ENCODE data around the gene SIVA1.

DNA sequence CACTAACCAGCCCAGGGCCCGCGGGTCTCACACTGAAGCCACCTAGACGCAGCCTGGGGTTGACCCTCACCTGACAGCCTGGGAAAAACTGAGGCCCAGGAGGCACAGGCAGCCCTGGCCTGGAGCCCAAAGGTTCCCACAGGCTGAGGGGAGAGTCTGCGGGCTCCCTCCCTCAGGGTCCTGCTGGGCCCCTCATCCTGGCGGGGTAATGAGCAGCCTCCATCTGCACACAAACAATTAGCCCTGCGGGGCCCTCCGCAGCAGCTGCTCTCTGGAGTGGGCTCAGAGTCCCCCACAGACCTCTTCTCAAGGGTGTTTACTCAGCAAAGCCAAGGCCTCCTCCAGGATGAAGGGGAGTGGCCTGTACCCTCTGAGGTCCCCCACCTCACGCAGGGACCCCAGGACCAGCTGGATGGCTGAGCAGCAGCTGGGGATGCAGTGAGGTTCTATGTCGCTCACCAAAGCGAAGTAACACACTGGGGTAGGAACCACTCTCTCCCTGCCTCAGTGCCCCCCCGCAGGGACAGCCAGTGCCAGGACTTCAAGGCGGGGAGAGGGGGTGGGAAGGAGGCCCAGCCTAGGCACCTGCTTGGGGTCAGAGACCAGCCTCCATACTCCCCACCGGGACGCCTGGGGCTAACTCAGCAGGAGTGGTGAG, 35.3 kb downstream of the SIVA1 start:
- TF ChIP-seq, protein P1, sequence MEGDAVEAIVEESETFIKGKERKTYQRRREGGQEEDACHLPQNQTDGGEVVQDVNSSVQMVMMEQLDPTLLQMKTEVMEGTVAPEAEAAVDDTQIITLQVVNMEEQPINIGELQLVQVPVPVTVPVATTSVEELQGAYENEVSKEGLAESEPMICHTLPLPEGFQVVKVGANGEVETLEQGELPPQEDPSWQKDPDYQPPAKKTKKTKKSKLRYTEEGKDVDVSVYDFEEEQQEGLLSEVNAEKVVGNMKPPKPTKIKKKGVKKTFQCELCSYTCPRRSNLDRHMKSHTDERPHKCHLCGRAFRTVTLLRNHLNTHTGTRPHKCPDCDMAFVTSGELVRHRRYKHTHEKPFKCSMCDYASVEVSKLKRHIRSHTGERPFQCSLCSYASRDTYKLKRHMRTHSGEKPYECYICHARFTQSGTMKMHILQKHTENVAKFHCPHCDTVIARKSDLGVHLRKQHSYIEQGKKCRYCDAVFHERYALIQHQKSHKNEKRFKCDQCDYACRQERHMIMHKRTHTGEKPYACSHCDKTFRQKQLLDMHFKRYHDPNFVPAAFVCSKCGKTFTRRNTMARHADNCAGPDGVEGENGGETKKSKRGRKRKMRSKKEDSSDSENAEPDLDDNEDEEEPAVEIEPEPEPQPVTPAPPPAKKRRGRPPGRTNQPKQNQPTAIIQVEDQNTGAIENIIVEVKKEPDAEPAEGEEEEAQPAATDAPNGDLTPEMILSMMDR (tag by site-specific recombination; IDR thresholded peaks at IDR 0.05) = no peak
- TF ChIP-seq ZFP3 (tag by site-specific recombination; IDR thresholded peaks at IDR 0.05; ENCODE audit: low read depth) (no peak), KLF9 (tag by site-specific recombination; IDR thresholded peaks at IDR 0.05; ENCODE audit: low read depth) (no peak), ZNF2 (tag by site-specific recombination; IDR thresholded peaks at IDR 0.05) (no peak), SP3 (tag by site-specific recombination; IDR thresholded peaks at IDR 0.05) (no peak), ZBTB17 (tag by site-specific recombination; IDR thresholded peaks at IDR 0.05) (no peak), ZNF324 (tag by site-specific recombination; IDR thresholded peaks at IDR 0.05) (no peak), ZNF76 (tag by site-specific recombination; IDR thresholded peaks at IDR 0.05; ENCODE audit: borderline replicate concordance, low read depth) (no peak), ZNF354C (tag by site-specific recombination; IDR thresholded peaks at IDR 0.05; ENCODE audit: borderline replicate concordance, low read depth) (no peak), ZNF302 (tag by site-specific recombination; IDR thresholded peaks at IDR 0.05; ENCODE audit: low read depth) (no peak)
- TF ChIP-seq, protein P2, sequence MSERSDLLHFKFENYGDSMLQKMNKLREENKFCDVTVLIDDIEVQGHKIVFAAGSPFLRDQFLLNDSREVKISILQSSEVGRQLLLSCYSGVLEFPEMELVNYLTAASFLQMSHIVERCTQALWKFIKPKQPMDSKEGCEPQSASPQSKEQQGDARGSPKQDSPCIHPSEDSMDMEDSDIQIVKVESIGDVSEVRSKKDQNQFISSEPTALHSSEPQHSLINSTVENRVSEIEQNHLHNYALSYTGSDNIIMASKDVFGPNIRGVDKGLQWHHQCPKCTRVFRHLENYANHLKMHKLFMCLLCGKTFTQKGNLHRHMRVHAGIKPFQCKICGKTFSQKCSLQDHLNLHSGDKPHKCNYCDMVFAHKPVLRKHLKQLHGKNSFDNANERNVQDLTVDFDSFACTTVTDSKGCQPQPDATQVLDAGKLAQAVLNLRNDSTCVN (tag by site-specific recombination; optimal IDR thresholded peaks at IDR 0.05) = no peak
